T47D (cell line): ENCODE data around the gene RNF19B.

ENCODE experiments used
- DNase-seq, 2 experiments: peaks; one replicate each; pipeline versions ENCODE4 v3.0.0 to v3.0.0-alpha.2; 2011 to 2012; ENCODE audit warnings: low read depth in 1 of 2, low spot score in 1 of 2
- JUND ChIP-seq: IDR thresholded peaks from 2 replicates; pipeline ENCODE4 v1.6.1; 2012; ENCODE audit warnings: low read depth
- in situ Hi-C: cut with HindIII; loops from 2 replicates; pipeline ENCODE4 v1.10.0; 2016; ENCODE audit warnings: low sequenced_read_pairs, low pct_unique_long_range_greater_than_20kb

The RNF19B gene

DNA sequence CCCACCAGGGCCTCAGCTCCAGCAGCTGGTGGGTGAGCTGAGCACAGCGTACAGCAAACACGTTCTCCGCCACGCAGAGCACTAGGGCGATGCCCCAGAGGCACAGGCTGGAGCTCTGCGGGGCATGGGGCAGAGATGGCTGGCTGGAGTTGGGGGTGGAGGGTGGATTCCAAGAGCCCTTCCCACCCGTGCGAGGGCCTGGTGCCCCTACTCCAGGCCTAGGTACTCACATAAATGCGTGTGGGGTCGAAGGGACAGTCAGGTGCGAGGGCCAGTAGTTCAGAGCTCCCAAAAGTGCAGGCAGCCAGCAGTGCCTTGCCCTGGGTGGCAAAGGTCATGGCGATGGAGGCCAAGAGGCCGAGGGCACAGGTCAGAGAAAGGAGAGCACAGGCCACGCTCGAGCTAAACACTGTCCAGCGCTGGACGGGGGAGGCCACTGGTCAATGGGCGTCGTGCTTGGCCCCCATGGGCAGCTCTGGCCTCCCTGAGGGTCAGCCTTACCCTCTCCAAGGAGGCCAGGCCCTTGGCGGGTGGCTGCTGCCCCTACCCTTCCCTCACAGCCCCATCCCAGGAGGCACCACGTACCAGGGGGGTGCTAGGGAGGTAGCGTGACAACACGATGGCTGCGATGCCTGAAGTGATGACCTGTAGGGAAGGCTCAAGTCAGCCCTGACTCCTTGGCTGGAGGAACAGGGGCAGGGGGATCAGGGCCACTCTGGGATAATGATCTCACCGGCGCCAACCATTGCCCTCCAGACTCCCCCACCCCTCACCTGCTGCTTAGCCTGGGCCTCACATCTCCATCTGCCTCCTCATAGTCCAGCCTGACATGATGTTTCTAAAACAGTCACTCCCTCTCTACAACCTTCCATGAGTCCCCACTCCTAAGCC, 69.0 kb downstream of the RNF19B start:
- no peak for DNase-seq
- no peak for TF ChIP-seq JUND
- in situ Hi-C loops: no loop called here

DNA sequence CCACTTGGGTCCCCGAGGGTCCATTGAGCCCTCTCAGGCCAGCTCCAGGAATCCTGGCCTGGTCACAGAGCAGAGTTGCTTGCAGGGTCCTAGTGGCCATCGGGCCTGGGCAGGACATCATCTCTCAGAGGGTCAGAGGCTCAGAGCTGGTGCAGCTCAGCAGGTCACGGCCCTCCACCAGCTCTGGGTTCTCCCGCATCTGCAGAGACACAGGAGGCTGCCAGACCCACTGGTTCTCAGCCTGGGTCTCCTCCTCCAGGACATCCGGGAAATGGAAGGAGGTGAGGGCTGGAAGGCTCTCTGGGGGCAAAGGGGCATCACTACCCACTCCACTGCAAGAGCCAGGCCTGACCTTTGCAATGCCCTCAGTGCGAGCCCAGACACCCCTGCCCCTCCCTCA, 69.9 kb downstream of the RNF19B start:
- DNase-seq: no peak
- no peak for TF ChIP-seq JUND
- in situ Hi-C loops: no loop called here

DNA sequence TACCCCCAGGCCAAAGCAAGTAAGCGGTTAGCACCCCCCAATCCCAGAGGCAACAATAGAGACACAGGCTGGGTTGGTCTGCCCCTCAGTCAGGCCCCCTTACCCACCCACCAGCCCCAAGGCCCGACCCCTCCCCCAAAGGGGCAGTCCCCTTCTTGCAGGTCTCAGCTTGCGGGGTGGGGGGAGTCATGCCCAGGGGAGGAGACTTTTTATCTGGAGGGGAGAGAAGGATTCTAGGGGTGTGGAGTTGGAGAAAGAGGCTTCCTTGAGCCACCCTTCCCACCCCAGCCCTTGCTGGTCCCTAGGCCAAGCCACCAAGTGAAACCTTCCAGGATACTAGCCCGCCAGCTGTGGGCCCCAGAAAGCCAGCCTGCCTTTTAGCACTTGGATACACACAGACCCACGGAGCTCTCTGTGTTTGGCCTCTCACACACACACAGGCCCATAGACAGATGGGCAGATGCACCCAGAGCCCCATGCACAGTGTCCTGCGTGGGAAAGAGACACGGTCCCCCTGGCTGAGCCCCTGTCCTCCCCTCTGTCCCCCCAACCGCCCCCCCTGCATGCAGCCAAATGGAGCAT, 70.5 kb downstream of the RNF19B start:
- no peak for TF ChIP-seq JUND
- DNase-seq: no peak
- in situ Hi-C loops: no loop called here

DNA sequence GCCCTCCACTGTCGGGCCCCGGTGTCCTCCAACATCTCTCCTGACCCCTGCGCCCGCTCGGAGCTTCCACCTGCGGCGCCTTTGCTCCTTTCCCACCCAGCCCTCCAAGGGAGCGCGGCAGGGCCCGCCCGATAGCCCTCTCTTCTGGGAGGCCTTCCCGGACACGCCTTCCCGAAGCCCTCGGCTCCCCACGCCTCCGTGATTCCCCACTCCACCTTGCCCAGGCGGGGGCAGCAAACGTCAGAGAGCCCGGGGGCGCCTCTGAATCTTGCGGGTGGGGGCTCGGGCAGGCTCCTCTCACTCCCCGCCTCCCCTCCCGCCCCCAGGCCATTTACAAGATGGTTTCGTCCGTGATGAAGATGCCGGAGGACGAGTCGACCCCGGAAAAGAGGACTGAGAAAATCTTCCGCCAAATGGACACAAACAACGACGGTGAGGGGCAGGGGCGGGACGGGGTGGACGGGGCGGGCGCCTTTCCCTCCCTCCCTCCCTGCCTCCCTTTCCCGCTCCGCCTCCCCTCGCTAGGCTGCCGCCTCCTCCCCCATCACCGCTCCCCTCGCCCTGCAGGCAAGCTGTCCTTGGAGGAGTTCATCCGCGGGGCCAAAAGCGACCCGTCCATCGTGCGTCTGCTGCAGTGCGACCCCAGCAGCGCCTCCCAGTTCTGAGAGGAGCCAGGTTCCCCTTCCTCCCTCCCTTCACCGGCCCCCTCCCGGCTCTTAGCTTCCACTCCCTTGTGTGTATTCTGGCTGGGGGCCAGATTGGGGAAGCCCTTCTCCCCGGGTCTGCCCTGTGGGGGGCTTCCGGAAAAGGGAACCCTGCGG, 71.2 kb downstream of the RNF19B start:
- in situ Hi-C loops: no loop called here

DNA sequence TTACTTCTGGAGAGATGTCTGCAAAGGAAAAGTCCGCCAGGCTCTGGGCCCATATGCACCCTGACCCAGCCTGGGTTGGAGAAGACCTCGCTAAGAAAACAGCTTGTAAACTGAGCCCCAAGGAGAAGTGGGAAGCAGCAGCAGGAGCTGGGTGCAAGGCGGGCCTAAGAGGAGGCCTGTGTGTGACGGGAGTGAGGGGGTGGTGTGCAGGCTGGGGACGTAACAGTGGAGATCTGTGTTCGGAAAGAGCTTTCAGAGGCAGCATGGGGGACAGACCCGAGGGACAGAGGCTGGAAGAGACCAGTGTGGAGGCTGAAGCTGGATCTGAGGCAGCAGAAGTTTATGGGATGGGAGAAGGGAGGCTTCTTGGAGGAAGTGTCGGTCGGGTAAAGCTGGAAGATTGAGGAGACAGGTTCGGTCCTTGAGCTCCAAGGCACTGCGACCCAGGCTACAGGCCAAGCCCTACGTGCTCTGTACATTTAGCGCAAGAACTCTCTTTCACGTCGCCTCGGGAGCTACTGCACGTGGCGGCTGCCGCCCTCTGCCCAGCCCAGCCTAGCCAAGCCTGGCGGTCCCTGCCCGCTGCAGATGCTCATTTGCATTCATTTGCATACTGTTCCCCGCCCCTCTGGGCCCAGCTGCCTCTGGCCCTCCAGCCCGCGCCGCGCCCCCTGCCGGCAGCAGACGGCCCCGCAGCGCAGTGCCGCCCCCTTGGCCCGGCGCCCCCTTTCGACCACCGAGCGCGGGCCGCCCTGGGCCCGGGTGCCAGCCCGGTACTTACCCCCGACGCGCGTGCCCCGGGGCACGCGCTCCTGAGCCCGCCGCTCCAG, 72.0 kb downstream of the RNF19B start:
- TF ChIP-seq JUND: no peak
- DNase-seq: peak in 1 of 2 experiments; percentile 29
- in situ Hi-C loops: no loop called here

More for the DNA sequence above, 71.2 kb downstream of the RNF19B start:
- TF ChIP-seq JUND: no peak
- no peak for DNase-seq

DNA sequence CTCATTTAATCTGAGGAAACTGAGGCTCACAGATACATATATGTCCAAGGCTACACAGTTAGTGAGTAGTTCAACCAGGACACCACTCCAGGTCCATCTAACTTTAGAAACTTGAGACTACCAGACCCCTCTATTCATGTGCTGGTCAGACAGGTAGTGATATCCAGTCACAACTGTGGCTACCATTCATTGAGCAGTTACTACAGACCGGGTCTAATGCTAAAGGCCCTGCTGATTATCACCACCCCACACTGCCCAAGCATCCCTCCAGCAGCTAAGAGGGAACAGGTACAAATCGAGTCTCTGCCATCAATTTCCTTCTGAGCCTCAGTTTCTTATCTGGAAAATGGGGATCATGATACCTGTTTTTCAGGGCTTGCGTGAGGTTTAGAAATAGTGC, 73.0 kb downstream of the RNF19B start:
- in situ Hi-C loops: no loop called here
- no peak for DNase-seq
- TF ChIP-seq JUND: no peak

DNA sequence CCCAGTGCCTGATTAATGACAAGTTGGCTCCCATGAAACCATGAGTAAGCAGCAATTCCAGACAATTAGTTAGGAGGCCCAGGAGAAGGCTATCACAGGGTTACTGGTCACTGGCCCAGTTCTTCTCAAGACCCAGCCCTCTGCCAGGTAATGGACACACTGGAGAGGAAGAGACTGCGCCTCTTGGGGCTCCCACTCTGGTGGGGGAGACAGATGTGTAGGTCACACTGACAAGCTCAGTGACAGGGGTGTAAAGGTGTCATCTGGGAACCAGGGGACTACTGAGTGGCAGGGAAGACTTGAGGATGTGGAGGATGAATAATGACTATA, 73.4 kb downstream of the RNF19B start:
- no peak for TF ChIP-seq JUND
- in situ Hi-C loops: no loop called here
- no peak for DNase-seq

DNA sequence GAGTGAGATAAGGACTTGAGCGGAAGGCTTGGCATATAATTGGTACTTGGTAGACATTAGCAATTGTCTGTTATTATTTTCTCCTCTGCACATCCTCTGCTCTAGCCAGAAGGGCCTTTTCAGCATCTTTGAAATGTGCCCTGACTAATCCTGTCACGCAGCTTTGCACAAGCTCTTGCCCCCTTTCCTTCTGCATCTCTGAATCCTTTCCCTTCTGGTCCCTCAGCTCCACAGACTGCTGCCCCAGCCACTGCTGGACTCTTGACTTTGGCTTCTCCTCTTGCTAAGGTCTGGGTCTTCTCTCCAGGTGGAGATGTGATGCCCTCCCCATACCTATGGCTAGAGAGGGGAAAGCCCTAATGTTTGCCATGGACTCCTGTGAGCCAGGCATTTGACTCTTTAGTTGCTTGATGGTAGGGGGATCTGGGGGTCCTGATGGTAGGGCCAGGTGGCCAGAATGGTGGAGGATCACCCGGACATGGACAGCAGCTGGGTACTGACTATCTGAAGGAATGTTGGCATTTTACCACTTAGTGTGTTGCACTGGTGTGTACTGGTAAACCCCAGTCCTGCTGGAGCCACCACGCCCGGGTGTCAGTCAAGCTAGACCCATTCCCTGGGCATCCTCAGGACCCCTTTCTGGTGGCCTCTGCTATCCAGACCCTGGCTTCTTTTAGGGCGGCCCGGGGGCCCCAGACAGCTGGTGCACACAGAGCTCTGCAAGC, 73.9 kb downstream of the RNF19B start:
- no peak for DNase-seq
- in situ Hi-C loops: no loop called here
- TF ChIP-seq JUND: no peak

DNA sequence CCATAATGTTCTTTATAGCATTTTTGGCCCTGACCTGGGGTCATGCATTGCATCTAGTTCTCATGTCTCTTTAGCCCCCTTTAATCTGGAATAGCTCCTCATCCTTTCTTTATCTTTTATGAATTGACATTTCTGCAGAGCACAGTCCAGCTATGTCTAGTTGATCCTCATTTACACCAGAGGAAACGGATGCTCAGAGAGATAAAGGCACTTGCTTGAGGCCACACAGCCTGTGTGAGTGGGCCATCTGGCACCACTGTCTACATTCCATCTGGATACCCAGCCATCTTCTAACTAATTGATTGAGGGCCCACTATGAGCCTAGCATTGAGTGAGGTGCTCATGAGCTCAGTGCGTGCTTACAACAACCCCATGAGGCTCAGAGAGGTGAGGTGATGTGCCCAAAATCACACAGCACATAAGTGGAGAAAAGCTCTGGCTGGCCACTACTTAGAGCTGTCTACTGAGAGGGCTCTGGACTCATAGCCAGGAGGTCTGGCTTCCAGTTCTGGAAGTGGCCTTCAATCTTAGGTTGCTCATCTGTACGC, 74.8 kb downstream of the RNF19B start:
- TF ChIP-seq JUND: no peak
- no peak for DNase-seq
- in situ Hi-C loops: no loop called here

DNA sequence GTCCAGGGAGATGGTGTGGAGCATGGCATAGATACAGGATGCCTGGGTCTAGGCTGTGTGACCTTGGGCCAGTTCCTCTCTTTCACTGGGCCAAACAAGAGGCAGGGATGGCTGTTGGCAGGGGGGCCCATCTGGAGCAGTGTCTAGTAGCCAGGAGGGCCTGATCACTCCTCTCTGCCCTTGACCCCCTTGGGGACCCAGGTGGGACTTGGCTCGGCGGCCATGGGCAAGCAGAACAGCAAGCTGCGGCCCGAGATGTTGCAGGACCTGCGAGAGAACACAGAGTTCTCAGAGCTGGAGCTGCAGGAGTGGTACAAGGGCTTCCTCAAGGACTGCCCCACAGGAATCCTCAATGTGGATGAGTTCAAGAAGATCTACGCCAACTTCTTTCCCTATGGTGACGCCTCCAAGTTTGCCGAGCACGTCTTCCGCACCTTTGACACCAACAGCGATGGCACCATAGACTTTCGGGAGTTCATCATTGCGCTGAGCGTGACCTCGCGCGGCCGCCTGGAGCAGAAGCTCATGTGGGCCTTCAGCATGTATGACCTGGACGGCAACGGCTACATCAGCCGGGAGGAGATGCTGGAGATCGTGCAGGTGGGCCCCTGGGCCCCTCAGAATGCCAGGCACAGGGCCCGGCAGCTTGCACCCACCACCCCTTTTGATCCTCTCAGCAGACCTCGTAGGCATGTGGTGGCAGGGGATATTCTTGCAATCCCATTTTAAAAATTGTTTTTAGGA, 75.8 kb downstream of the RNF19B start:
- DNase-seq: no peak
- in situ Hi-C loops: no loop called here
- no peak for TF ChIP-seq JUND

DNA sequence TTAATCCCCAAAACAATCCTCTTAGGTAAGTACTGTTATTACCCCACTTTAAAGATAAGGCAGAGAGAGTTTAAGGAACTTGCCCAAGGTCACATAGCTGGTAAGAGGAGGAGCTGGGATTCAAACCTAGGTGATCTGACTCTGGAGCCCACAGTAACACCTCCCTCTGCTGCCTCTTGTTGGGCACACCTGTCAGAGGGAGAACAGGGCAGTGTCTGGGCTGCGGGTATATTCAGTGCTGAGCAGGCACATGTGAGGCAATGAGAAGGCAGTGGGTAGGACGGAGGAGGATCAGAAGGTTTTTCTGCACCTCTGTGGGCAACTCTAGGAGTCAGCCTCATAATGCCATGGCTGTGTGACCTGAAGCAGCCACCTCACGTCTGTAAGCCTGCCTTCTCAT, 76.5 kb downstream of the RNF19B start:
- no peak for TF ChIP-seq JUND
- DNase-seq: no peak
- in situ Hi-C loops: no loop called here
